ENCODE measurements around the gene ZNF850.

ZNF850 gene

GRCh38 chr19:36688058-36688457 is 84.5 kb downstream of the ZNF850 start:
- in situ Hi-C loops (cut with HindIII; ENCODE audit: low sequenced_read_pairs), result no loop called here
- no peak for TF ChIP-seq CTCF (IDR thresholded peaks at IDR 0.05; ENCODE audit: low read depth, low read length)
- no peak for DNase-seq (ENCODE audit: low read depth, low spot score)
- peak overlapping the region; percentile 98 for H3K4me3 ChIP-seq (ENCODE audit: low read depth, low read length)

- DNase-seq (ENCODE audit: low read depth, low spot score), result peak; percentile 95
- H3K4me3 ChIP-seq (ENCODE audit: low read depth, low read length), result peak within 1 kb of the TSS; percentile 98
- in situ Hi-C loops (cut with HindIII; ENCODE audit: low sequenced_read_pairs), result no loop called here
- TF ChIP-seq CTCF (IDR thresholded peaks at IDR 0.05; ENCODE audit: low read depth, low read length), result no peak
These were observed 85.2 kb downstream of the ZNF850 start, which contains the start of gene ZNF567 for GRCh38 chr19:36687214-36688056. Gene ZNF567, plus strand, starts transcription at chr19:36687612. Its CDS starts 7,256 bp downstream, at chr19:36694868.

DNA sequence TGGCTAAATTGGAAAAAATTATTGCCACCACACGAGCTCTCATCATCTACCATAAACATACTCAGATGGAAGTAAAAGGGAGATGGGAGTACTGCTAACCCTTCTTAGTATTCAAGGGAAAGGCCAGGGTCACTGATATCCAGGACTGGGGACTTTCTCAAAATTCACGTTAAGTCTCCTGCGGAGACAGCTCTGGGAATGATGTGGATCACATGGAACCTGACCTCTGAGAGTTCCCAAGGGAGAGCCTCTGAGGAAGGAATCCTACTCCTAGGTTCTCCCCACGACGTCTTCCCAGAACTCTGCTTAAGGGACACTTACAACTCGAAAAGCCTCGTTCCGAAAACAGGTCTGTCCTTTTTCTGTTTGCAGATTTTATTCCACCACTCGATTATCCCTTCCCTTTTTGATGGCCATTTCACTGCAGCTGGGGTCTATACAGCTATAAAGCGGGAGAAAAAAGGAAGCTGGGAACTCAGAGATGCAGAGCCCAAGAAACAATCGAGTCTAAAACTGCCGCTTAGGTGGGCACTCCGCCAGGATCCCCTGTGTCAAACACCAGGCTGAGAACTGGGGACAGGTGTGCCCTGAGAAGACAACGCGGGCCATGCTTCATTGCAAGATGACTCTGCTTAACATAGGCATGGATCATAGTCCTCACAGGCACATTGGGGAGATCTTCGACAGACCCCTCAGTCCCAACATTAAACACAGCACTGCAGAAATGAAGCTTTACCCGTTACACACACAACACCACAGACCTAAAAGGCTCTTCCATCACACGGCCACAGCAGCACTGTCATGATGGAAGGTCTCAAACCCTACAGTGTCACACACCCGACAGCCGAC is 86.0 kb downstream of the ZNF850 start:
- peak overlapping the region; percentile 98 for H3K4me3 ChIP-seq (ENCODE audit: low read depth, low read length)
- in situ Hi-C loops (cut with HindIII; ENCODE audit: low sequenced_read_pairs), result no loop called here
- peak; percentile 19 for DNase-seq (ENCODE audit: low read depth, low spot score)
- no peak for TF ChIP-seq CTCF (IDR thresholded peaks at IDR 0.05; ENCODE audit: low read depth, low read length)

DNA sequence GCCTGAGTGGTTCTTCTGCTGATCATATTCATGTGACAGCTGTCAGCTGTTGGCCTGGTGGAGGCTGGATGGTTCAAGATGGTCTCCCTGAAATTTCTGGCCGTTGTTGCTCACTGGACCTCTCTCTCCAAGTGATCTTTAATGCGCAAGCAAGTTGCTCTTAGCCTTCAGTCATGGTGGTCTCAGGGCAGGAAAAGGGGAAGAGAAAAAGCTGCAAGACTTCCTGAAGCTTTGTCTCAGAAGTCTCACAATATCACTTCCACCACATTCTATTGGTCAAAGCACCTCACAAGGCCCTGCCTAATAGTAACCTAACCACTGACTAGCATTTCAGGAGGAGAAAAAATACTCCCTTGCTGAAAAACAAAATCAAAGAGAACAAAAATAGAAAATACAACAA is 86.8 kb downstream of the ZNF850 start:
- in situ Hi-C loops (cut with HindIII; ENCODE audit: low sequenced_read_pairs), result no loop called here
- no peak for DNase-seq (ENCODE audit: low read depth, low spot score)
- TF ChIP-seq CTCF (IDR thresholded peaks at IDR 0.05; ENCODE audit: low read depth, low read length), result no peak
- H3K4me3 ChIP-seq (ENCODE audit: low read depth, low read length), result no peak overlapping the region

- no peak for TF ChIP-seq CTCF (IDR thresholded peaks at IDR 0.05; ENCODE audit: low read depth, low read length)
- H3K4me3 ChIP-seq (ENCODE audit: low read depth, low read length), result no peak overlapping the region
- in situ Hi-C loops (cut with HindIII; ENCODE audit: low sequenced_read_pairs), result no loop called here
- DNase-seq (ENCODE audit: low read depth, low spot score), result no peak
These were observed 93.2 kb downstream of the ZNF850 start for GRCh38 chr19:36679455-36679854.

DNA sequence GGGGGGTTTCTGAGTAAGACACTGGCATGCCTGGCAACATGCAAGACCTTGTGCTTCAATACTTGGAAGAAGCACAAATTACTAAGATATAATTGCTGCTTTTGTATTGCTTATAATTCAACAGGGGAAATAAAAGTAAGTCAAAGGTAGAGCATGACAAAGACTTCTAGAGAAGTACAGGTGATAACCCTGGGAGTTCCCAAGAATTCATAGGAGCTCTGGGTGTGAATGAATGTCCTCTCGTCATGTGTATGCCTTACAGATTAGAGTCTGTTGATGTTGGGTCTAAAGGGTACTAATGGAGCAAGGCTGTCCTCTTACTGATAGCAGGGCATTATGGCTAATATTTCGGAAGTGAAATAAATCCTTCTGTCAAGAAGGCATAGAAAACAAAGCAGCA is 98.4 kb downstream of the ZNF850 start:
- H3K4me3 ChIP-seq (ENCODE audit: low read depth, low read length), result no peak overlapping the region
- in situ Hi-C loops (cut with HindIII; ENCODE audit: low sequenced_read_pairs), result no loop called here
- no peak for DNase-seq (ENCODE audit: low read depth, low spot score)
- TF ChIP-seq CTCF (IDR thresholded peaks at IDR 0.05; ENCODE audit: low read depth, low read length), result no peak
